B cell (primary cell): Measurements from ENCODE around the gene LPIN3. TPM values are rescaled to one million over a fixed set of nuclear protein-coding genes. Genes with fewer than 3 reads are reported as not detected.
"Not testable (repeated sequence)": the region's sequence is repeated elsewhere in the genome, so short reads cannot be mapped to it uniquely, and the experiment has no call there.

Experiments used
- ATAC-seq: fragments of 200-7000 bp; cut with Tn5 transposase; one replicate; pipeline ENCODE4 v1.10.0; 2021; ENCODE audit warnings: low read depth, mild to moderate bottlenecking, moderate number of reproducible peaks, moderate library complexity
- CTCF ChIA-PET: fragments of 350-600 bp; sonication (Branson Sonifier 250); formaldehyde crosslinking; loops from one replicate; lab custom pipeline; 2021; ENCODE audit warnings: antibody characterized with exemption, inconsistent platforms; lab: Charles Lee
- POLR2A ChIA-PET: fragments of 350-600 bp; sonication (Branson Sonifier 250); formaldehyde crosslinking; loops from one replicate; lab custom pipeline; 2021; ENCODE audit warnings: antibody characterized with exemption; lab: Charles Lee
- DNase-seq: peaks from one replicate; pipeline ENCODE4 v3.0.0; 2013
- H2AFZ ChIP-seq: 2 replicates; pipeline ENCODE4 v1.6.1; 2012; ENCODE audit warnings: mild to moderate bottlenecking, low read depth, low read length; ENCODE audit not compliant: insufficient read depth, poor library complexity, severe bottlenecking
- H3K27ac ChIP-seq, 2 donors: 1 replicate in 1 of 2; 2 replicates in 1 of 2; pipeline ENCODE4 v1.5.1; 2012 to 2013; ENCODE audit warnings: low read length in 2 of 2, mild to moderate bottlenecking in 2 of 2, moderate library complexity in 1 of 2
- H3K27me3 ChIP-seq, 4 experiments: fragments of 200-600 bp in 1 of 4; sonication (generic) in 1 of 4; replicated peaks in 1 of 4; 1 replicate in 2 of 4; 2 replicates in 2 of 4; pipeline versions ENCODE4 v1.6.1 to v1.7.0; 2013 to 2016; ENCODE audit warnings: low read length in 3 of 4, mild to moderate bottlenecking in 2 of 4, mixed read lengths in 1 of 4, moderate library complexity in 1 of 4; ENCODE audit not compliant: insufficient read depth in 4 of 4, control insufficient read depth in 3 of 4; ENCODE audit errors: control extremely low read depth in 1 of 4
- H3K36me3 ChIP-seq, 2 experiments: replicated peaks in 1 of 2; 1 replicate in 1 of 2; 2 replicates in 1 of 2; pipeline versions ENCODE4 v1.6.1 to v1.7.1; 2013; ENCODE audit warnings: low read length in 1 of 2; ENCODE audit not compliant: insufficient read depth in 2 of 2, control insufficient read depth in 1 of 2; ENCODE audit errors: control extremely low read depth in 1 of 2, extremely low read depth in 1 of 2
- H3K4me1 ChIP-seq, 2 donors: fragments of 200-600 bp in 1 of 2; sonication (generic) in 1 of 2; 1 replicate in 1 of 2; 2 replicates in 1 of 2; pipeline versions ENCODE4 v1.5.1 to v1.6.1; 2013 to 2017; ENCODE audit warnings: low read length in 2 of 2; ENCODE audit not compliant: control insufficient read depth in 2 of 2, insufficient read depth in 2 of 2
- H3K4me2 ChIP-seq: replicated peaks from 2 replicates; pipeline ENCODE3; 2012; ENCODE audit warnings: mild to moderate bottlenecking, low read depth, low read length; ENCODE audit not compliant: poor library complexity, severe bottlenecking
- H3K4me3 ChIP-seq, 5 experiments: fragments of 200-600 bp in 1 of 5; sonication (generic) in 1 of 5; 1 replicate in 3 of 5; 2 replicates in 2 of 5; pipeline versions ENCODE4 v1.5.1 to v1.7.0; 2011 to 2016; ENCODE audit warnings: low read length in 4 of 5, mild to moderate bottlenecking in 4 of 5, low read depth in 2 of 5, control low read depth in 1 of 5, moderate library complexity in 1 of 5; ENCODE audit not compliant: insufficient read depth in 1 of 5; ENCODE audit errors: control extremely low read depth in 1 of 5, extremely low read depth in 1 of 5
- H3K79me2 ChIP-seq: fragments of 200-600 bp; sonication (generic); one replicate; pipeline ENCODE4 v1.6.0; 2016; ENCODE audit warnings: low read length; ENCODE audit not compliant: control insufficient read depth, insufficient read depth
- H3K9ac ChIP-seq: fragments of 200-600 bp; sonication (generic); 2 replicates; pipeline ENCODE4 v1.6.1; 2017; ENCODE audit warnings: mild to moderate bottlenecking, low read length, moderate library complexity
- H3K9me3 ChIP-seq, 3 donors: one replicate each; pipeline versions ENCODE4 v1.6.1 to v1.7.1; 2013; ENCODE audit warnings: low read length in 2 of 3; ENCODE audit not compliant: control insufficient read depth in 2 of 3, insufficient read depth in 1 of 3; ENCODE audit errors: control extremely low read depth in 1 of 3
- H4K20me1 ChIP-seq: 2 replicates; pipeline ENCODE4 v1.6.0; 2012; ENCODE audit warnings: mild to moderate bottlenecking, low read length; ENCODE audit not compliant: insufficient read depth, control insufficient read depth, poor library complexity, severe bottlenecking
- H3K27ac Mint-ChIP-seq: one replicate; pipeline ENCODE4 v1.8.0; 2021; ENCODE audit warnings: mixed read lengths
- H3K27me3 Mint-ChIP-seq: one replicate; pipeline ENCODE4 v1.8.0; 2021; ENCODE audit warnings: mixed read lengths
- H3K4me1 Mint-ChIP-seq: one replicate; pipeline ENCODE4 v1.8.0; 2021; ENCODE audit warnings: mixed read lengths
- H3K4me3 Mint-ChIP-seq: one replicate; pipeline ENCODE4 v1.8.0; 2021; ENCODE audit warnings: mixed read lengths
- H3K9me3 Mint-ChIP-seq: one replicate; pipeline ENCODE4 v1.8.0; 2022; ENCODE audit warnings: mixed read lengths; ENCODE audit not compliant: insufficient read depth
- CTCF ChIP-seq: fragments of 200-600 bp; IDR thresholded peaks from one replicate; pipeline ENCODE4 v1.8.0; 2022; ENCODE audit warnings: antibody characterized with exemption, mild to moderate bottlenecking
- EZH2 ChIP-seq: IDR thresholded peaks from 2 replicates; pipeline ENCODE4 v1.6.1; 2012; ENCODE audit warnings: borderline replicate concordance, low read depth, mild to moderate bottlenecking, moderate library complexity, low read length; ENCODE audit not compliant: insufficient read depth, poor library complexity, severe bottlenecking
- WGBS: methylation state at CpG from one replicate; pipeline ENCODE4 v1.1.5; 2013; ENCODE audit warnings: missing lambda C conversion rate; ENCODE audit not compliant: insufficient coverage; 5-methylcytosine and 5-hydroxymethylcytosine counted together
- intact Hi-C: fragments of 100-400 bp; cut with micrococcal nuclease; formaldehyde crosslinking; loops from one replicate; pipeline ENCODE4 v1.10.0; 2022
- polyA plus RNA-seq: library from polyadenylated mRNA; depleted of rRNA; stranded (reverse); fragments of >200 nt; gene quantifications from 2 replicates; pipeline ENCODE4 v1.2.3, GENCODE V29; 2012
- total RNA-seq, 2 donors: library from RNA; stranded (reverse); fragments of 120-200 nt in 1 of 2; gene quantifications; 1 replicate in 1 of 2; 2 replicates in 1 of 2; pipeline versions ENCODE4 v1.2.3 to v1.2.4, GENCODE V29; 2013 to 2022

The LPIN3 gene
- total and polyA plus RNA-seq, 2 donors (not counting 1 experiment from before 2014, with no cell fraction given): 0.84 to 1.2 TPM

GRCh38 chr20:41309817-41310216 lies 30.8 kb upstream of the LPIN3 start:
- H3K27ac ChIP-seq: no peak overlapping the region
- no peak overlapping the region for H3K9ac ChIP-seq
- H2AFZ ChIP-seq: no peak overlapping the region
- CTCF ChIA-PET: interaction anchor here (0.7 kb wide), 1 partner anchor 25 kb away, joined by 3 read pairs; no protein-coding TSS in a partner anchor
- H3K9me3 ChIP-seq: peaks cover 0 to 1% (median 0%) of the 10 kb centered on the region in 3 donors
- DNase-seq (no peak), ATAC-seq (no peak)
- H3K4me3 Mint-ChIP-seq: no peak overlapping the region
- peaks cover 12% of the 10 kb centered on the region in 2 donors for H3K4me1 ChIP-seq
- no peaks in the 10 kb centered on the region for H4K20me1 ChIP-seq
- no peaks in the 10 kb centered on the region for H3K36me3 ChIP-seq
- no peak overlapping the region for H3K4me2 ChIP-seq
- H3K4me1 Mint-ChIP-seq: peaks cover 29% of the 10 kb centered on the region
- peak overlapping the region; percentile 54 for H3K27ac Mint-ChIP-seq
- POLR2A ChIA-PET: no interaction called here
- peaks cover 49% of the 10 kb centered on the region for H3K79me2 ChIP-seq
- intact Hi-C loops: loop anchor here (5.0 kb wide), 1 partner anchor 63 kb away; no protein-coding TSS in a partner anchor
- H3K27me3 Mint-ChIP-seq: no peaks in the 10 kb centered on the region
- no peaks in the 10 kb centered on the region for H3K9me3 Mint-ChIP-seq
- H3K4me3 ChIP-seq: no peak overlapping the region
- WGBS: 92% methylated on average over 2 of the region's 2 CpGs
- H3K27me3 ChIP-seq: no peaks in the 10 kb centered on the region
- no peak for TF ChIP-seq EZH2
- no peak for TF ChIP-seq CTCF

GRCh38 chr20:41312009-41312408 lies 28.6 kb upstream of the LPIN3 start:
- CTCF ChIA-PET: interaction anchor here (1.0 to 1.6 kb wide), 4 partner anchors 11 to 139 kb away, joined by 4 to 5 read pairs (median 4); partner anchors contain the start of gene LPIN3
- H3K4me1 Mint-ChIP-seq: peaks cover 32% of the 10 kb centered on the region
- H3K4me3 Mint-ChIP-seq, H4K20me1 ChIP-seq, intact Hi-C loops, H3K4me1 ChIP-seq, H3K4me2 ChIP-seq, DNase-seq, H3K9ac ChIP-seq, H3K36me3 ChIP-seq, H2AFZ ChIP-seq, H3K9me3 ChIP-seq, H3K27me3 ChIP-seq, H3K27ac ChIP-seq, ATAC-seq, H3K27ac Mint-ChIP-seq, H3K9me3 Mint-ChIP-seq, H3K27me3 Mint-ChIP-seq, H3K4me3 ChIP-seq: not testable (repeated sequence)
- POLR2A ChIA-PET: interaction anchor here (0.6 kb wide), 1 partner anchor 42 kb away, joined by 3 read pairs; no protein-coding TSS in a partner anchor
- peaks cover 43% of the 10 kb centered on the region for H3K79me2 ChIP-seq
- 100% methylated on average over 5 of the region's 6 CpGs for WGBS
